Ecto neural progenitor cell (in vitro differentiated cells): ENCODE data around the gene TTC33.
"Not testable (repeated sequence)": the region's sequence is repeated elsewhere in the genome, so short reads cannot be mapped to it uniquely, and the experiment has no call there.

Experiments used
- DNase-seq: peaks from one replicate; pipeline ENCODE4 v3.0.0-alpha.2; 2018; ENCODE audit warnings: low spot score

TTC33 gene

DNA sequence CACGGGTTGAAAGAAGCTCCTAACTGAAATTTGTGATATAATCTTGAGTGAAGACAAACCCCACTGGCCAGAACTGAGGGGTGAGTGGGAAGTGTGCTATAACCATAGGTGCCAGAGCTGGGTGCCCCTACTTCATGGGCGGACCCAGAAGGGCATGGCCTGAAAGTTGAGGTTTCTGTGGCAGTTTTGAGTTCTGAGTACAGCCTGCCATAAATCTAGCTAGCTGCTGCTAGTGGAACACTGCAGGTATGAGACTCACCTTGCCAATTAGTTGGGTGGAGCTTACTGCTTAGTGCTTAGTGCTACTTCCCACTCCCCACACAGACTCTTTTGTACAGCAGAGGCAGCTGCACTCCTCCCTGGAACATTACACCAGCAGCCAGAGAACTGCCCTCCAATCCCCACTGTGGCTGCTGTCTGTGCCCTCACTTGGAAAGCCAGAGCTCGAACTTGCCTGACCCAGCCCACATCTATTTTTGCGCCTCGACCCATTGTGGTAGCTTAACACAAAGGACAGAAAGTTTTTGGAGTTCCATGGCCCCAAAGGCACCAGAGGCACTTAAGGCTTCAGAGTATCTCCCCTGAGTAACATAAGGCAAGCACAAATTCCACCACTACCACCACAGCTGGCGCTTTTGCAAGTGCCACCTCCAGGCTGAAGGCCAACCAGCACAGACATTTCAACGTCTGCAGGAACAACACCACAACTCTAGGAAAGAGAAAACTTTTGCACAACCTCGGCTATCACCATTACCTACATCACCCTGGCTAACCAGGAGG lies 103.1 kb downstream of the TTC33 start:
- DNase-seq: no peak

DNA sequence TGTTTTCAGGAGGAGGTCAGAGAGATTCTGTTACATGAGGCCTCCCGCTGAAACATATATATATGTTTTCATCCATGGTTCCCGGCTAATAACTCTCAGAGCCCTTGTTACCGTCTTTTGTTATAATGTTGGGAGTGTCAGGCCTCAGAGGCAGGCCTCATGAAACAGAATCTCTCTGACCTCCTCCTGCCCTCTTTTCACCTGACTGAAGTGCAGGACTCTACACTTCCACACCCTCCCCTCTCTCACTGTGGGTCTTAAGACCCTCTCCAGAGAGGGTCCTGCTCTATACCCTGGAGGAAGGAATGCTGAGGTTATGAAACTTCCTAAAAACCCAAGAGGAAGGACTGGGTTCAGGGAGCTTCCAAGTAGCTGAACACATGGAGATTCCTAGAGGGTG lies 104.6 kb downstream of the TTC33 start:
- DNase-seq: no peak

DNA sequence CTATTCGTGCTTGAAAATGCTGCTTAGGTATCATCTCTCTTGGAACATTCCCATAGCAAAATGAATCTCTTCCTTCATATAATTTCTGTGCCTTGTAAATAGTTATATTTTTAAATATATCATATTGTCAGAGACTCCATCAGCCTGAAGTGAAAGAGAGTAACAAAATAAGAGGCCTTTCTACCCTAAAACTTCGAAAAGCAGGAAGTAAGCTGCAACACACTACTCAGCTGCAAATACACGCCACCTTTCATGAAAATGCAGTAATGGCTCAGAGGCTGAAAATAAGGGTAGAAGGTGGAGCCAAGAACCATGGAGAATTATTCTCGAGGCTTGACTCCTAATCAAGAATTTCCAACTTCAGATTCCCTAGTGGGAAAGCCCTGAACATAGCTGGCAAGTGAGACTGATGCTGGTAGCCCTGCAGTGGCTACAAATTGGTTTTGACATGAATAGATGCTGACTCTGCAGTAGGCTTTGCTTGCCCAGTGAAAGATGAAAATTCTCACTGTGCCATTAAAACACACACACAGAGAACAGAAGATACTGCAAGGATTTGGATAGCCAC lies 106.2 kb downstream of the TTC33 start:
- no peak for DNase-seq

DNA sequence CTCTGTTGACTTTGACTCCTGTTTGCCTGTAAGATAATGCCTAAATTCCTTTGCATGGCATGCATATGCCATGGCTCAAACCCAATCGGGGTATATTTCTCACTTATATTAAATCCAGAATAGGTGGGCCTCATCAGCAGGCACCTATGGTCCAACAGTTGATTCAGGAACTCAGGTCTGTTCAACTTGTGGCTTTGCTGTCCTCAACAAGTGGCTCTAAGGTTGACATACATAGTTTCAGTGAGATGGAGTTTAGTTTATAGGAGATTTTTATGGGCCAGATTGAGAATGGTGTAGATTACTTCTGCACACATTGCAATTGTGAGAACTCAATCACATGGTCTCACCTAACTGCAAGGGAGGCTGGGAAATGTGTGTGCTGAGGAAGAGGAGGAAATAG lies 107.6 kb downstream of the TTC33 start:
- no peak for DNase-seq

DNA sequence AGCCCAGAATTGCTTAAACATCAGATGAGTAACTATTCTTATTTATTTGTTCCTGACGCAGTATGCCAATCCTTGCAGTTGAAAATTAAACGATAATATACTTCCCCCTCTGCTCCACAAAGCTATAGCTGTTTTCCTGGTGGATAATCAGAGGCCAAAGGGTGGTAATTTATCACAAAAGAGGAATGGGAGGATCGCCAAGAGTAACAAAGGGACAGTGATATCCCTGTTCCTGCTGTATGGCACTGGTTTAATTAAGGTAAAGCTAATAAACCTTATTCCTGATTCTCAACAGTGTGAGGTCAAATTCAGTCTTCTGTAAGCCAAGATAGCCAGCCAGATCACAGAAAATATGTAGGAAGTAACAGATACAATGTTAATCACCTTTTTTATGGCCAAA lies 109.5 kb downstream of the TTC33 start:
- DNase-seq: no peak

DNA sequence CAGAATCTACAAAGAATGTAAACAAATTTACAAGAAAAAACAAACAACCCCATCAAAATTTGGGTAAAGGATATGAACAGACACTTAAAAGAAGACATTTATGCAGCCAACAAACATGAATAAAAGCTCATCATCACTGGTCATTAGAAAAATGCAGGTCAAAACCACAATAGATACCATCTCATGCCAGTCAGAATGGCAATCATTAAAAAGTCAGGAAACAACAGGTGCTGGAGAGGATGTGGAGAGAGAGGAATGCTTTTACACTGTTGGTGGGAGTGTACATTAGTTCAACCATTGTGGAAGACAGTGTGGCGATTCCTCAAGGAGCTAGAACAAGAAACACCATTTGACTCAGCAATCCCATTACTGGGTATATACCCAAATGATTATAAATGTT lies 116.2 kb downstream of the TTC33 start:
- not testable (repeated sequence) for DNase-seq

DNA sequence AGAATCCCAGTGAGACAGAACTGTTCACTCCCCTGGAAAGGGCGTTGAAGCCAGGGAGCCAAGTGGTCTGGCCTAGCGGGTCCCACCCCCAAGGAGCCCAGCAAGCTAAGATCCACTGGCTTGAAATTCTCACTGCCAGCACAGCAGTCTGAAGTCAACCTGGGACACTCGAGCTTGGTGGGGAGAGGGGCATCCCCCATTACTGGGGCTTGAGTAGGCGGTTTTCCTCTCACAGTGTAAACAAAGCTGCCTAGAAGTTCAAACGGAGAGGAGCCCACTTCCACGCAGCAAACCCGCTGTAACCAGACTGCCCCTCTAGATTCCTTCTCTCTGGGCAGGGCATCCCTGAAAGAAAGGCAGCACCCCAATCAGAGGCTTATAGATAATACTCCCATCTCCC lies 121.2 kb downstream of the TTC33 start:
- DNase-seq: no peak

DNA sequence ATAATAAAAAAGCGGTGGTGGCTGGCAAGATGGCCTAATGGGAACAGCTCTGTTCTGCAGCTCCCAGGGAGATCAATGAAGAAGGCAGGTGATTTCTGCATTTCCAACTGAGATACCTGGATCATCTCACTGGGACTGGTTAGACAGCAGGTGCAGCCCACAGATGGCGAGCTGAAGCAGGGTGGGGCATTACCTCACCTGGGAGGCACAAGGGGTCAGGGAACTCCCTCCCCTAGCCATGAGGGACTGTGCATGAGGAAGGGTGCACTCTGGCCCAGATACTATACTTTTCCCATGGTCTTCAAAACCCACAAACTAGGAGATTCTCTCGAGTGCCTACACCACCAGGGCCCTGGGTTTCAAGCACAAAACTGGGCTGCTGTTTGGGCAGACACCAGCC lies 121.6 kb downstream of the TTC33 start:
- DNase-seq: no peak

DNA sequence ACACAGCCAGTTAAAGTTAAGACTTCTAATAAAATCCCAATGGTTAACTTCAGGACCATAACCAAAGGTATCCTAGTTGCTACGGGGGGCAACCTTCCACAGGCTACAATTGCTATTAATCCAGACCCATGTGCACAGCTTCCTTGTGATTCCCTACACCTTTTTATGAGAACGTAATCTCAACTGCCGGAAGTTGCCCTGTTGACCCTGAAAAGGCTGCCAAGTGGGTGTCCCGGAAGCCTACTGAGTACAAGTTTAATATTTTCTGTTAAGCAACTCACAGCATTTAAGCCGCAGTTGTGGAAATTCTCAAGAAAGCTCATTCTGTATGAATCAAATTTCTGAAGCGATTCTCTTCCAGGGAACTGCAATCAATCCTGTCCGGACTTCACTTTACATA lies 124.5 kb downstream of the TTC33 start:
- no peak for DNase-seq

DNA sequence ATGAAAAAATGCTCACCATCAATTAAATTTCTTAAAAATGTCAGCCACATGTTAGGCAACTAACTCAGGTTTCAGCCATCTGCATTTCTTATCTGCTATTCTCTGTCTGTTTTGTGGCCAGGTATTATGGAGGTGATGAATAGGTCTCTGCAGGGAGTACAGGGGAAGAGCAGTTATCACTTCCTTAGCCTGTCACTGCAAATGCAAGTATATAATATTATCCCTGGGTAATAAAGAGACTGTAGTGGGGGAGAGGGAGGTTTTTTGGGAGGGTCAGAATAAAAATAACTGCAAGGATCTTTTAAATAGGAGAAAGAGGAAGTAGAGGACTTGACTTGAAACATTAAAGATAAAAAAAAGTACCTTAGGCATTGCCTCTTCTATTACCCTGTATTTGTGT lies 125.6 kb downstream of the TTC33 start:
- no peak for DNase-seq

DNA sequence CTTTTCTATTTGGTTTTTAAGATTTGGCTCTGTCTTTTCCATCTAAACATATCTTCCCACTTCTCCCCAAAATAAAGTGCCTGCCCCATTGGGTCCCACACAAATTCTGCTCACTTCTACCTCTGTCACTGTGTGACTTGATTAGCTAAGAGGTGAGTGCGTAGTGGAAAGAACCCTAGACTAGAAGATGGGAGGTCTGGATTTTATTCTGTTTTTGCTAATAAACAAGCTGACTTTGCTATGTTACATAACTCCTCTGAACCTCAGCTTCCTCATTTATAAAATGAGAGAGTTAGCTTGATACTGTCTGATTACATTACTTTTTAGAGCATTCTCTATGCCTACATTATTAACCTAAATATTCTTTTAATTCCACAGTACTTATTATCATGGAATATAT lies 127.4 kb downstream of the TTC33 start:
- no peak for DNase-seq

DNA sequence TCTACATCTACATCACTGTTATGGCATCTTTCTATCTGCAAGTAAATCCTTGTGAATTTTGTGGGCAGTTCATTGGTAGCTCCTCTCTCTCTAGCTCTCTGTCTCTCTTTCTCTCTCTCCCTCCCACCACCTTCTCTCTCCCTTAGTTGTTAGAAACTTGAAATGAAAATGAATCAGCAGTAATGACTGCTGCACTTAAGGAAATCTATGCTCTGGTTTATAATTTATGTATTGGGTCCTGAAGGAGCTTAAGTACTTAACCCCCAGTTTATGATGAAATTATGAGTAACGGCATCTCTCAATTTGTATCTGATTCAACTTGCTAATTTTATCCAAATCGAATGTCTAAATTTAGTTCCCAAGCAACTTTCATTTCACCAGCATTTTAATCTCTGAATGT lies 128.1 kb downstream of the TTC33 start:
- DNase-seq: no peak

DNA sequence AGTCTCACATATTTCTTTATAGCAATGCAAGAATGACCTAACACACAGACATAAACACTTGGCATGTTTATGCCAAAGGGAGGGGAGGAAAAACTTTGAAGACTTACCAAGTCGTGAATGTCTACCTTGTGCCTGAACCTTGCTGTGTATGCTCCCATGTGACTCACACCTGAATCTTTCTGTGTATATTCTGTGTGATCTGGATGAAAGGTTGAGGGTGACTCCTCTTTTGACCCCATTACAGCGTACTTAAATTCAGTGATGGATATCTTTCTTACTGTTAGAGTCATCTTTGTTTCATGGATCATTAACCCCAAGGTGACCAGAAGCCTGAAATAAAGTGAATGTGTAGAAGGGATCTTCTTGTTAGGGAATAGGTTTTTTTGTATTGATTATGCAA lies 129.0 kb downstream of the TTC33 start:
- no peak for DNase-seq

DNA sequence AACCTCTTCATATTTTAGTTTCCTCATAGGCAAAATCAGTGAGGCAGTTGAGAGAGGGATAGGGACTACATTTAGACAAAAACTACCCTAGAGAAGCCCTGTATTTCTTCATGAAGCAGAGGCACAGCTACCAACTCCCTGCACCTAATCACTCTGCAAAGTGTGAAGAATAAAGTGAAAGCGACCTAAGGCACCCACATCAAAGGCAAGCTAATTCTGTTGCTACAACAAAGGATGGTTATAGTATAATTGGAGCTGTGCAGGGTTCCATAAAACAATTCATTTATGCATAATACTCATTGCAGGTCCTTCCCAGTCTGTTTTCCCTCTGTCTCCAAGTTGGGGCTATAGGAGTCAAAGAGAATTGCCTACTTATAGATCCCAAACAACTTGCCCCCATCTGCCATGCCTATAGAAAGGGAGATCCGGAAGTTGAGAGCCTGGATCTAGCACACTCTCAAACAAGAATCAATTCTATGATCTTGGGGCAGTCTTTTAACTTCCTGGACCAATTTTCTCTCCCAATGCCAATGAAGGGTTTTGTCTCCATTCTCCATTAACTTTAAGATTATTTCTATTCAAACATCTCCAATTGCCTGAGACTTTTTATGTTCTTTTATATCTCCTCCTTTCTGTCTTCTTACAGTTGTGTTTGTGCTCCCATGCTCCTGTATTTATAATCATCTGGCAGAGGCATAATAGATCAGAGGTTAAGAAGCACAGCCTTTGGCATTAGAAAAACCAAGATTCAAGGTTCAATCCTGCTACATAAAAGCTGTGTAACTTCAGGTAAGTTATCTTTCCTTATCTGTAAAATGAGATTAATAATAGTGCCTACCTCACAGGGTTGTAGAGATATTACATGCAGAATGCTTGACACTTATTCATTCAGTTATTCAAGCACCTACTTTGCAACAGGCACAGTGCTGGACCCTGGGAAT lies 132.0 kb downstream of the TTC33 start:
- DNase-seq: no peak

DNA sequence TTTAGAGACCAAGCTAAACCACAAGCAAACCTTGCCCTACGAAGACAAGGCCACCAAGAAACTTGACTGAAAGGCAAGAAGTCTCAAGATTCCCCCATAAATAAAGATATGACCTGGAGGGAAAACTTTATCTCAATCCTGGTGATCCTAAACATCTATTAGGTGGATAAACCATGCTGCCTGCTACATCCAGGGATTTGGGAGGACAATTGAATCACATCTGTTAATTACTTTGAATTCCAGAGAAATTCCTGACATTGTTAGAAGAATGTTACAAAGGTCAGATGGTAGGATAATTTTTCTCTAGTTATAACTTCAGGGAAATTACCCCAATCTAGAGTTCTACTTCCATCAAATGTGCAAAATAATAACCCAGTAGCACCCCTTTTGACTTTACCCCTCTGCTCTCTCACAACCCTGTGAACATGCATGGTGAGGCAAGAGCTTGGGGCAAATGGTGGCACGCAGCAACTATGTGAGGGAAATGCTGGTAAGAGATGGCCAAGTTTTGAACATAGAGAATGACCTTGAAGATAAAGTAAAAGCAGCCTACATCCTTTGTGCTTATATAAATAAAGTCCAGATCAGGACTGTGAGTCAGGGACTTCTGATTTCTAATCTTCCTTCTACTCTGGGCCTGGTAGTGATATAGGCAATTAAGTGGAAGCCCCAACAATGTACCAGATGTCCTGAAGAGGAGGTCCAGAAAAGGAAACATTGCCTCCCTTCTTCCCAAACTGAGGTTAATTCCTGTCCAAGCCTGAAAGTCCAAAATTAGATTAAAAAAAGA lies 133.1 kb downstream of the TTC33 start:
- DNase-seq: no peak

DNA sequence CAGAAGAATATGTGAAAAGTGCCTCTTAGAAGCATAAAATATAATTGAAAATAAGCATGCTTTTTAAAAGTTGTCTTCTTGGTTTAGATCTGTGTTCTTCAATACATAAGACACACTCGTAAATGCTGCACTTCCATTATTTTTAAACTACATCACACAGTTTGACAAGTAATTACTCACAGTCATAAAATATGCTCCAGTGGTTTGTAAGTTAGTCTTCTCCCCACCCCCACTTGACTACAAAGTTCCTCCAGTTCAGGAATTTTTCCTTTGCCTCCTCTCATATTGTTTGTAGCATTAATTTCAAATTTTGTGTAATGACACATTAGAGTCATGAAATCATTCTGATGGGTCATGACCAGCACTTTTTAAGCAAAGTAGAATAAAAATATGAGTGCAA lies 136.3 kb downstream of the TTC33 start:
- no peak for DNase-seq

DNA sequence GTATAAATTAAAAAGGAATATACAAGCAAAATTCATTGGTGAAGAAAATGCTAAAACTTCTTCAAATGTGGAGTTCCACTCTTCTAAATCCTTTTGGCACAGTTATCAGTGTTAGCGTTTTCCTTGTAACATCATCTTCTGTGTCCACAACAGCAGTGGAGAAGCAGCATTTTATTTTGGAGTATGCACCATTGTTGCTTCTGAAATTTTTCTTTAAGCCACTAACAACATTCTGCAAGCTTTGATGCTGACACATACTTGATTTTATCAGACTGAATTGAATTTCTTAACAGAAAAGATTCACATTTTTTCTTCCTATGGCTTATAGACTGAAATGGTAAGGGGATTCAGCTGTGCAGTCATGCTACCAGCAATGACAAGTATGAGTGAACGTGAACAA lies 136.8 kb downstream of the TTC33 start:
- no peak for DNase-seq

DNA sequence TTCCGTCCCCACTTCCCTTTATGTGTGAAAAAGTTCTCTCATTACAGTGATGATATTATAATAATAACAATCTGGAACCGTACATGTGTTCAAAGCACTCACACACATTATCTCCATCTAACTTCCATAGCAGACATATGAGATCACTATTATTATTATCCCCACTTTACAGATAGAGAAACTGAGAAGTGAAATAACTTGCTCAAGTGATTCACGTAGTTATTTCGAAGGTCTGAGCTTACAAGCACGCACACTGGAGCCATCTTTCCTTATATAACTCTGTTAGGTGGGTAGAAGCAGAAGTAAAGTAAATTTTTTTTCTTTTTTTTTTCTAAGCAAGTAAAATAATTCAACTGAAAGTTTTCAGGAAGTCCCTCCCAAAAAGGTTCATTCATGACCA lies 139.0 kb downstream of the TTC33 start:
- no peak for DNase-seq

DNA sequence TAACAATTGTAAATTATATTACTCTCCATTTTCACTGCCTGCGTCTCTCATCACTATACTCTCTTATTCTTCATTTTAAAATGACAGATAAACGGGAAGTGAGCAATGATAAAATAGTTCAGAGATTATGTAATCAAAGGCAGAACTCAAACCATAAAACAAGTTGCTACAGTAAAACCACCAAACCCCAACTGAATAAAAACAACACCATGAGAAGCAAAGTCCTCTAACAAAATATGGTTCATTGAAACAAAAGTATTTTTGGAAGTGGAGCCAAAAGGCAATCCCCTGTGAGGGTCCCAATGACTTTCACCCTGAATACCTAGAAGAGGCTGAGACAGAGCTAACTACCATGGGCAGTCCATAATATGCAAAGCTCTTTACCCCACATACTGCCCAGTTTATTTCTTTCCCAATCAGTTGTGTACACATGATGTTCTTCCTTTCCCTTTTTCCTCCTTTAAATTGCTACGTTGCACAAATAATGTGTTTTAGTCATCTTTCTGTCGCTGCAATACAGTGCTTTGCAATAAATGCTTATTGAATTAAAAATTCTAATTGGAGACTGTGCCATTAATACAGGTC lies 140.1 kb downstream of the TTC33 start:
- no peak for DNase-seq

DNA sequence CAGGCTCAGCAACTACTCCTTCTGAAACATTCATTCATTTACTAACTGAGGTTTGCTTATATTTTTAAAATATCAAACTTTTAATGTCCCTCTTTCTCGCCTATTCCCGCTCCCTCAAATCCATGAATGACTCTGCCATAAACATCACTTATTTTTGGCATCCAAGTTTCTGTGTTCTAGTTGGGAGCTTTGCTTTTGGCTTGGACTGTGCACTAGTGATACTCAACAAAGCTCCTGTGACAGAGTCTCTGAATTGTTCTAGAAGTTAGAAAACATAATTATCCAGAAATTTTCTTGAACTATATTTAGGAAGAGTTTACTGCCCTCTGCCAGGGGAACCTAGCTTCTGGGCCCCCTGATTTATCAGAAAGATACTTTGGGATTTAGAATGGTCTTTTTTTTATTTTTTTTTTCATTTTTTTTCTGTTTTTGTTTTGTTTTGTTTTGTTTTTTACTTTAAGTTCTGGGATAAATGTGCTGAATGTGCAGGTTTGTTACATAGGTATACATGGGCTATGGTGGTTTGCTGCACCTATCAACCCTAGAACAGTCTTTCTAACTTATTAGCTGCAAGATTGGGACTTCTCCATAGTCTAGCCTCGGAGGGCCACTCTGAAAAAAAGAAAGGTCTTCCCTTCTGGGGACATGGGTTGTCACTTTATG lies 140.7 kb downstream of the TTC33 start:
- DNase-seq: no peak

DNA sequence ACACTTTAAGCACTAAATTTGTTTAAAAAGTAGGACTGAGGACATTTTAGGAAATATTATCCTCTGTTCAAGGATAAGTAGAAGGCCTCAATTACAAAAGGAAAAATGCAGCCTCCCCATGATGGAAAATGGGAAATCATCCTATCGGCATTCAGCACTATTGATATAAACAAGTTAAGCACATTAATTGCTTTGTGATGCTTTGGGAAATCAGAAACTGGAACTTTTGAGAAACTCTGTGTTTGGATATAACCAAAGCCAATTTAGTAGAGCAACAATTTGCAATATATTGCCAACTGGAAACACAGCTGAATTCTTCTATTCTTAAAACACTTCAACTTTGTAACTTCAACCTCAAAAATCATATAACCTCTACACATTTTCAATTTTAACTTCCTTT lies 141.3 kb downstream of the TTC33 start:
- no peak for DNase-seq
